Sigmoid colon (tissue), 4 donors: Measurements from ENCODE around the gene RIMKLA.

Source experiments
- CTCF ChIP-seq, 4 experiments: fragments of 450-650 bp in 3 of 4; fragments of 200-600 bp in 1 of 4; IDR thresholded peaks; one replicate each; pipeline ENCODE4 v1.5.1; 2016 to 2019; ENCODE audit warnings: antibody characterized with exemption in 4 of 4, mild to moderate bottlenecking in 3 of 4, moderate library complexity in 2 of 4
- EP300 ChIP-seq, 4 donors: sonication (generic); formaldehyde crosslinking; IDR thresholded peaks; one replicate each; pipeline ENCODE4 v1.6.1; 2017; ENCODE audit warnings: antibody characterized with exemption in 4 of 4
- POLR2A ChIP-seq, 2 donors: fragments of 450-650 bp; IDR thresholded peaks; one replicate each; pipeline ENCODE4 v1.6.1; 2016; ENCODE audit warnings: antibody characterized with exemption in 2 of 2, mild to moderate bottlenecking in 2 of 2, moderate library complexity in 2 of 2
- POLR2AphosphoS5 ChIP-seq, 4 donors: sonication (generic); formaldehyde crosslinking; IDR thresholded peaks; one replicate each; pipeline ENCODE4 v1.6.1; 2017; ENCODE audit warnings: antibody characterized with exemption in 4 of 4

GRCh38 chr1:42442662-42443061 is 62.1 kb downstream of the RIMKLA start:
- TF ChIP-seq POLR2A (IDR thresholded peaks at IDR 0.05) (no peak), POLR2AphosphoS5 (IDR thresholded peaks at IDR 0.05) (no peak), CTCF (IDR thresholded peaks at IDR 0.05) (no peak), EP300 (IDR thresholded peaks at IDR 0.05) (no peak)
